Neural cell (in vitro differentiated cells): Measurements from ENCODE around the gene PODN. TPM values are rescaled to one million over a fixed set of nuclear protein-coding genes. Genes with fewer than 3 reads are reported as not detected.

ENCODE experiments used
- H2AFZ ChIP-seq: fragments of 200-600, 300-800 bp; sonication (generic), shearing (Covaris generic); 2 replicates; pipeline ENCODE4 v1.6.0; 2014; ENCODE audit warnings: low read depth, mild to moderate bottlenecking, antibody characterized with exemption, low read length, moderate library complexity
- H3F3A ChIP-seq: fragments of 200-600 bp; shearing (Covaris generic); 2 replicates; pipeline ENCODE4 v1.6.1; 2016; ENCODE audit warnings: mild to moderate bottlenecking, moderate library complexity, mixed read lengths, antibody characterized with exemption, low read length; ENCODE audit not compliant: insufficient read depth, poor library complexity, severe bottlenecking
- H3K27ac ChIP-seq: fragments of 200-600, 300-800 bp; sonication (generic), shearing (Covaris generic); 2 replicates; pipeline ENCODE4 v1.5.1; 2014; ENCODE audit warnings: mild to moderate bottlenecking, low read length, moderate library complexity
- H3K27me3 ChIP-seq: fragments of 300-800, 200-600 bp; sonication (generic), shearing (Covaris generic); 2 replicates; pipeline ENCODE4 v1.6.0; 2014; ENCODE audit warnings: mild to moderate bottlenecking, low read depth, low read length, moderate library complexity; ENCODE audit not compliant: insufficient read depth
- H3K36me3 ChIP-seq: fragments of 300-800, 200-600 bp; sonication (generic), shearing (Covaris generic); 2 replicates; pipeline ENCODE4 v1.5.1; 2014; ENCODE audit warnings: mild to moderate bottlenecking, antibody characterized with exemption, low read length, moderate library complexity; ENCODE audit not compliant: insufficient read depth
- H3K4me2 ChIP-seq: fragments of 300-800, 200-600 bp; sonication (generic), shearing (Covaris generic); 2 replicates; pipeline ENCODE4 v1.6.0; 2014; ENCODE audit warnings: mild to moderate bottlenecking, low read length
- H3K4me3 ChIP-seq: fragments of 300-800, 200-600 bp; sonication (generic), shearing (Covaris generic); 2 replicates; pipeline ENCODE4 v1.5.1; 2014; ENCODE audit warnings: mild to moderate bottlenecking, low read length, moderate library complexity
- H3K79me2 ChIP-seq: fragments of 200-600 bp; shearing (Covaris generic); replicated peaks from 2 replicates; pipeline ENCODE4 v1.6.0; 2014; ENCODE audit warnings: mild to moderate bottlenecking, low read length, moderate library complexity; ENCODE audit not compliant: insufficient read depth
- H3K9ac ChIP-seq: fragments of 300-800, 200-600 bp; sonication (generic), shearing (Covaris generic); 2 replicates; pipeline ENCODE4 v1.6.1; 2016; ENCODE audit warnings: mild to moderate bottlenecking, low read length, mixed read lengths
- H3K9me2 ChIP-seq: fragments of 200-600 bp; shearing (Covaris generic); 2 replicates; pipeline ENCODE4 v1.6.1; 2016; ENCODE audit warnings: mild to moderate bottlenecking, low read length, mixed read lengths; ENCODE audit not compliant: insufficient read depth
- H3K9me3 ChIP-seq: fragments of 200-600, 300-800 bp; sonication (generic), shearing (Covaris generic); 2 replicates; pipeline ENCODE4 v1.6.1; 2016; ENCODE audit warnings: mild to moderate bottlenecking, mixed run types, low read length, moderate library complexity, mixed read lengths
- H4K20me1 ChIP-seq: fragments of 200-600 bp; shearing (Covaris generic); 2 replicates; pipeline ENCODE4 v1.6.1; 2016; ENCODE audit warnings: mild to moderate bottlenecking, mixed run types; ENCODE audit not compliant: insufficient read depth
- CTCF ChIP-seq: fragments of 450-650 bp; IDR thresholded peaks from 2 replicates; pipeline ENCODE4 v1.5.1; 2014; ENCODE audit warnings: antibody characterized with exemption, mild to moderate bottlenecking, moderate library complexity; ENCODE audit not compliant: poor library complexity, severe bottlenecking
- EP300 ChIP-seq: fragments of 450-650 bp; conservative IDR thresholded peaks from 2 replicates; pipeline ENCODE4 v1.6.1; 2014; ENCODE audit warnings: antibody characterized with exemption, mild to moderate bottlenecking, moderate library complexity; ENCODE audit not compliant: poor library complexity, severe bottlenecking
- EZH2 ChIP-seq: fragments of 200-600, 300-800 bp; shearing (Covaris generic), sonication (generic); IDR thresholded peaks from 2 replicates; pipeline ENCODE4 v1.6.1; 2014; ENCODE audit warnings: antibody characterized with exemption, low read length, borderline replicate concordance, mild to moderate bottlenecking; ENCODE audit not compliant: insufficient read depth, poor library complexity, severe bottlenecking
- MXI1 ChIP-seq: fragments of 450-650 bp; conservative IDR thresholded peaks from 2 replicates; pipeline ENCODE4 v1.6.1; 2014; ENCODE audit warnings: antibody characterized with exemption, mild to moderate bottlenecking; ENCODE audit not compliant: poor library complexity, severe bottlenecking
- POLR2AphosphoS5 ChIP-seq: IDR thresholded peaks from 2 replicates; pipeline ENCODE4 v1.6.1; 2012
- RAD21 ChIP-seq: fragments of 450-650 bp; conservative IDR thresholded peaks from 2 replicates; pipeline ENCODE4 v1.6.1; 2014; ENCODE audit warnings: antibody characterized with exemption, mild to moderate bottlenecking, moderate library complexity
- REST ChIP-seq: IDR thresholded peaks from 2 replicates; pipeline ENCODE4 v1.6.1; 2012; ENCODE audit warnings: borderline replicate concordance
- SMC3 ChIP-seq: fragments of 450-650 bp; conservative IDR thresholded peaks from 2 replicates; pipeline ENCODE4 v1.6.1; 2014; ENCODE audit warnings: antibody characterized with exemption, mild to moderate bottlenecking, moderate library complexity; ENCODE audit not compliant: poor library complexity
- TAF1 ChIP-seq: IDR thresholded peaks from 2 replicates; pipeline ENCODE4 v1.6.1; 2012; ENCODE audit warnings: low read depth
- polyA plus RNA-seq: library from polyadenylated mRNA; depleted of rRNA; stranded (reverse); fragments of >200 nt; gene quantifications from 2 replicates; pipeline ENCODE4 v1.2.3, GENCODE V29; 2014

The PODN gene
- polyA plus RNA-seq, 1 donor from 2014 or later = 0.07 TPM

GRCh38 chr1:53025769-53026112 is 36.3 kb upstream of the PODN start:
- H3K9me3 ChIP-seq = no peaks in the 10 kb centered on the region
- H3K27ac ChIP-seq = no peak overlapping the region
- no peak overlapping the region for H2AFZ ChIP-seq
- no peak overlapping the region for H3K4me3 ChIP-seq
- H3K4me2 ChIP-seq = no peak overlapping the region
- H3F3A ChIP-seq = no peaks in the 10 kb centered on the region
- TF ChIP-seq CTCF = no peak
- no peak for TF ChIP-seq SMC3
- no peak for TF ChIP-seq EP300
- no peak for TF ChIP-seq RAD21
- no peak for TF ChIP-seq MXI1
- TF ChIP-seq POLR2AphosphoS5 = no peak
- no peak for TF ChIP-seq REST
- no peak for TF ChIP-seq TAF1
- TF ChIP-seq EZH2 = no peak
- H3K27me3 ChIP-seq = no peaks in the 10 kb centered on the region
- no peaks in the 10 kb centered on the region for H3K36me3 ChIP-seq
- H4K20me1 ChIP-seq = no peaks in the 10 kb centered on the region
- no peaks in the 10 kb centered on the region for H3K79me2 ChIP-seq
- H3K9me2 ChIP-seq = no peaks in the 10 kb centered on the region
- H3K9ac ChIP-seq = no peak overlapping the region

DNA sequence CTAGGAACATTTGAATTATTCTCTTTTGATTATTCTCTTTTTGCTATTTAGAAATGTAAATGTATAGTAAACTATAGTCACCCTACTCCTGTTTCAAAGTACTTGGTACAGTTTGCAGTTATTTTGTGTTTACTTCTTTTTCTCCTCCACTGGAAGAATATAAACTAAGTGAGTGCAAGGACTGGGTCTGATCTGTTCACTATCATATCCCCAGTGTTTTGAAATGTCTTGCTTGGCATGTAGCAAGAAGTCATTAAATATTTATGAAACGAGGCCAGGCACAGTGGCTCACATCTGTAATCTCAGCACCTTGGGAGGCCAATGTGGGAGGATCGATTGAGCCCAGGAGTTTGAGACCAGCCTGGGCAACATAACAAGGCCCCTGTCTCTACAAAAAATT is 35.8 kb upstream of the PODN start:
- no peaks in the 10 kb centered on the region for H3K79me2 ChIP-seq
- H3K9me3 ChIP-seq = no peaks in the 10 kb centered on the region
- no peaks in the 10 kb centered on the region for H3K36me3 ChIP-seq
- no peak overlapping the region for H3K27ac ChIP-seq
- H3K9me2 ChIP-seq = no peaks in the 10 kb centered on the region
- no peak for TF ChIP-seq EP300
- TF ChIP-seq TAF1 = no peak
- TF ChIP-seq EZH2 = no peak
- no peak for TF ChIP-seq MXI1
- no peak for TF ChIP-seq CTCF
- TF ChIP-seq RAD21 = no peak
- TF ChIP-seq POLR2AphosphoS5 = no peak
- no peak for TF ChIP-seq REST
- TF ChIP-seq SMC3 = no peak
- H3F3A ChIP-seq = no peaks in the 10 kb centered on the region
- no peak overlapping the region for H3K4me3 ChIP-seq
- H4K20me1 ChIP-seq = no peaks in the 10 kb centered on the region
- H3K9ac ChIP-seq = no peak overlapping the region
- H3K4me2 ChIP-seq = no peak overlapping the region
- no peak overlapping the region for H2AFZ ChIP-seq
- no peaks in the 10 kb centered on the region for H3K27me3 ChIP-seq
